Activated B cell treated with CpG ODN at 0.5 μM for 24 hours (primary cell): ENCODE measurements around the gene DDX18. TPM values are rescaled to one million over a fixed set of nuclear protein-coding genes. Genes with fewer than 3 reads are reported as not detected.

Experiments
- ATAC-seq: fragments of 200-7000 bp; cut with Tn5 transposase; one replicate; pipeline ENCODE4 v1.10.0; 2021; ENCODE audit warnings: low read depth, mild to moderate bottlenecking, moderate library complexity
- CTCF ChIA-PET: fragments of 350-600 bp; sonication (Branson Sonifier 250); formaldehyde crosslinking; loops from one replicate; lab custom pipeline; 2021; ENCODE audit warnings: antibody characterized with exemption; lab: Charles Lee
- POLR2A ChIA-PET: fragments of 350-600 bp; sonication (Branson Sonifier 250); formaldehyde crosslinking; loops from one replicate; lab custom pipeline; 2021; ENCODE audit warnings: antibody characterized with exemption; lab: Charles Lee
- DNase-seq: peaks from one replicate; pipeline ENCODE4 v3.0.0; 2022
- H3K27ac Mint-ChIP-seq: one replicate; pipeline ENCODE4 v1.8.0; 2020; ENCODE audit warnings: mixed read lengths
- H3K27me3 Mint-ChIP-seq: one replicate; pipeline ENCODE4 v1.8.0; 2021; ENCODE audit warnings: mixed read lengths
- H3K36me3 Mint-ChIP-seq: one replicate; pipeline ENCODE4 v1.8.0; 2021; ENCODE audit warnings: low read depth, mixed read lengths
- H3K4me1 Mint-ChIP-seq: one replicate; pipeline ENCODE4 v1.8.0; 2021; ENCODE audit warnings: mixed read lengths
- H3K4me3 Mint-ChIP-seq: one replicate; pipeline ENCODE4 v1.8.0; 2020; ENCODE audit warnings: mild to moderate bottlenecking, mixed read lengths
- H3K9me3 Mint-ChIP-seq: one replicate; pipeline ENCODE4 v1.8.0; 2020; ENCODE audit warnings: mixed read lengths
- intact Hi-C: fragments of 100-400 bp; cut with micrococcal nuclease; formaldehyde crosslinking; loops from one replicate; pipeline ENCODE4 v1.15.1; 2024
- total RNA-seq: library from RNA; stranded (reverse); gene quantifications from 2 replicates; pipeline ENCODE4 v1.2.3, GENCODE V29; 2022
- TF ChIP-seq, protein P1 (sequence below): fragments of 200-600 bp; IDR thresholded peaks from one replicate; pipeline ENCODE4 v1.8.0; 2022; ENCODE audit warnings: antibody characterized with exemption, mild to moderate bottlenecking

The DDX18 gene
- total RNA-seq, 1 donor from 2014 or later = 109 TPM

DNA sequence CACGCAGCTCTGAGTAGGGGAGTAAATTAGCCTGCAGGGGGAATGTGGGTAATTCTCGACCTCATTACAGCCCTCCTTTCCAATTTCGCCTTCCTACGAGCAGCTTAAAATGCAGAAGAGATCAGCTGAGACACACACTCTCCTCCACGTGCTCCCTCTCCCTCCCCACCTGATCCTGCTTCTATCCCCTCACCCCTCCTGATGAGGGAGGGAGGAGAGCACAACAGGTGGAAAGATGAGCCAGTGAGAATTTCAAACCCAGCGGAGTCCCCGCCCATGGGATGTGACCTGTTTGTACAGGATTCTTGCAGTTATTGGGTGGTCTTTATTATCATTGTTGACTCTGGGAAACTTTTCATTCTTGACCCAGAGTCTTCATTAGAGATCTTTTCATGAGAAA, 35.5 kb downstream of the DDX18 start:
- ChIA-PET POLR2A (no interaction called here), CTCF (no interaction called here)
- H3K27me3 Mint-ChIP-seq = peaks cover 51% of the 10 kb centered on the region
- H3K4me1 Mint-ChIP-seq = no peaks in the 10 kb centered on the region
- DNase-seq = no peak
- no peak overlapping the region for H3K4me3 Mint-ChIP-seq
- no peaks in the 10 kb centered on the region for H3K36me3 Mint-ChIP-seq
- H3K27ac Mint-ChIP-seq = no peak overlapping the region
- no peak for ATAC-seq
- TF ChIP-seq, protein P1, sequence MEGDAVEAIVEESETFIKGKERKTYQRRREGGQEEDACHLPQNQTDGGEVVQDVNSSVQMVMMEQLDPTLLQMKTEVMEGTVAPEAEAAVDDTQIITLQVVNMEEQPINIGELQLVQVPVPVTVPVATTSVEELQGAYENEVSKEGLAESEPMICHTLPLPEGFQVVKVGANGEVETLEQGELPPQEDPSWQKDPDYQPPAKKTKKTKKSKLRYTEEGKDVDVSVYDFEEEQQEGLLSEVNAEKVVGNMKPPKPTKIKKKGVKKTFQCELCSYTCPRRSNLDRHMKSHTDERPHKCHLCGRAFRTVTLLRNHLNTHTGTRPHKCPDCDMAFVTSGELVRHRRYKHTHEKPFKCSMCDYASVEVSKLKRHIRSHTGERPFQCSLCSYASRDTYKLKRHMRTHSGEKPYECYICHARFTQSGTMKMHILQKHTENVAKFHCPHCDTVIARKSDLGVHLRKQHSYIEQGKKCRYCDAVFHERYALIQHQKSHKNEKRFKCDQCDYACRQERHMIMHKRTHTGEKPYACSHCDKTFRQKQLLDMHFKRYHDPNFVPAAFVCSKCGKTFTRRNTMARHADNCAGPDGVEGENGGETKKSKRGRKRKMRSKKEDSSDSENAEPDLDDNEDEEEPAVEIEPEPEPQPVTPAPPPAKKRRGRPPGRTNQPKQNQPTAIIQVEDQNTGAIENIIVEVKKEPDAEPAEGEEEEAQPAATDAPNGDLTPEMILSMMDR = no peak
- H3K9me3 Mint-ChIP-seq = peaks cover 3% of the 10 kb centered on the region
- intact Hi-C loops = no loop called here

DNA sequence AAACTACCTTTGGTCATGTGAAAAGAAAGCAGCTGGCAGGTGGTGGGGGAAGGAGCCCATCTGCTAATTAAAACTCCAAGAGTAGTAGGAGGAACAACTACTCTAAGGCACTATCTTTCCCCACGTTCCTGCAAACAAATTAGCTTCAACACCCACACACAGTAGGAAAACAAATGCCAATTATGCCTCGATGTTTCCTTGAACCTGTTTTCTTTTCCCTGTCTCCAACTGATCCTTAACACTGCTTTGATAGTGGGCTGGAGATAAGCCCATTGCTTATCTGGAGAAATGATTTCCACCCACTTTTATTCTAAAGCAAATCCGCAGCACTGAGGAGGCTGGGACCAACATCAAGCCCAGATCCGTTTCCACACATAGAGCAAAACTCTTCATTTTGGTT, 36.0 kb downstream of the DDX18 start:
- ATAC-seq (no peak), DNase-seq (no peak)
- CTCF ChIA-PET = no interaction called here
- Mint-ChIP-seq H3K27ac (no peak overlapping the region), H3K4me3 (no peak overlapping the region), H3K9me3 (peaks cover 3% of the 10 kb centered on the region), H3K36me3 (no peaks in the 10 kb centered on the region), H3K27me3 (peaks cover 49% of the 10 kb centered on the region), H3K4me1 (no peaks in the 10 kb centered on the region)
- TF ChIP-seq, protein P1 = no peak
- POLR2A ChIA-PET = no interaction called here
- intact Hi-C loops = no loop called here

DNA sequence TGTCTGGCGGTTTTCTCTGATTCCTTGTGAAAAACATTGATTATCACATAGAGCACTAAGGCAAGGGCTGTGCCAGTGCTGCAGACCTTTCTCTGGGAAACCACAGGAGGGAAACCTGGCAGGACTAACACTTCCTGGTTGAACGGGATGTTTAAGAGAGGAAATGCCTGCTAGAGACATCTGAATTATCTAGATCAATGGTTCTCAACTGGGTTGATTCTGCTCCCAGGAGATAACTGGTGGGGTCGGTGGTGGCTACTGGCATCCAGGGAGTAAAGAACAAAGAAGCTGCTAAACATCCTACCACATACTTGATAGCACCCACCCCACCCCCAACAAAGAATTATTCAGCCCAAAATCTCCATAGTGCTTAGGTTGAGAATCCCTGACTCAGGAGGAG, 37.5 kb downstream of the DDX18 start:
- POLR2A ChIA-PET = no interaction called here
- Mint-ChIP-seq H3K9me3 (peaks cover 3% of the 10 kb centered on the region), H3K27ac (no peak overlapping the region), H3K4me3 (no peak overlapping the region), H3K27me3 (peaks cover 47% of the 10 kb centered on the region), H3K36me3 (no peaks in the 10 kb centered on the region), H3K4me1 (no peaks in the 10 kb centered on the region)
- no peak for DNase-seq
- TF ChIP-seq, protein P1 = no peak
- CTCF ChIA-PET = no interaction called here
- no peak for ATAC-seq
- intact Hi-C loops = no loop called here

DNA sequence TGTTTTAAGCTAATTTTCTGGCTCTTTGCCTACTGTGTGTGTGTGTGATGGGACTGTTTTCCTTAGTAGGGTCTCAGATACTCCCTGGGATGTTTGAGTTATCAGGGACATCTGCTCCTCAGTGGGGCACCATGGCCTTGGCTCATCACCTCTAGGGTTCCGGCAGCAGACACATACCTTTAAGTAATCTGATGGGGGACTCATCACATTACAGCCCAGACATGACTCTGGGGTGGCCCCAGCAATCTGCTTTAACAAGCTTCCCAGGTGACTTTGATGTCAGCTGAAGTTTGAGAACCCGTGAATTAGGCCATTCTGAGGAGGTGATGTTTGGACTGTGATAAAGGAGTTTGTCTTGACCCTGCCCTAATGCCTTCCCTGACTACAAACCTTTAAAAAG, 38.8 kb downstream of the DDX18 start:
- H3K27me3 Mint-ChIP-seq = peaks cover 46% of the 10 kb centered on the region
- ATAC-seq (no peak), DNase-seq (no peak)
- no peak overlapping the region for H3K4me3 Mint-ChIP-seq
- H3K27ac Mint-ChIP-seq = no peak overlapping the region
- TF ChIP-seq, protein P1 = no peak
- H3K36me3 Mint-ChIP-seq = no peaks in the 10 kb centered on the region
- ChIA-PET POLR2A (no interaction called here), CTCF (no interaction called here)
- intact Hi-C loops = no loop called here
- no peaks in the 10 kb centered on the region for H3K9me3 Mint-ChIP-seq
- H3K4me1 Mint-ChIP-seq = no peaks in the 10 kb centered on the region

DNA sequence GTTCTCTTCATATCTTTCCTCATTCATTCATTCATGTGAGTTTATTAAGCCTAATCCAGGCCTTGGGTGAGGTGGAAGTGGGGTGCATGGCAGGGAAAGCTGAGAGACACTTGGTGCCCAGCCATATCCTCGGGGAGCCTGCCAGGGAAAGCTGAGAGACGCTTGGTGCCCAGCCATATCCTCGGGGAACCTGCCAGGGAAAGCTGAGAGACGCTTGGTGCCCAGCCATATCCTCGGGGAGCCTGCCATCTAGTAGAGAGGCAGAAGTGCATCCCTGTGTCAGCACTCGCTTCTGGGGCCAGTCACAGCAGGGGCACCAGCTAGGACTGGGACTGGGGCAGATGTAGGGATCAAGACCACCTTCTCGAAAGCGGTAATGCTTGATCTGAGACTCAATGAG, 39.4 kb downstream of the DDX18 start:
- Mint-ChIP-seq H3K27ac (no peak overlapping the region), H3K9me3 (no peaks in the 10 kb centered on the region), H3K27me3 (peaks cover 44% of the 10 kb centered on the region), H3K4me1 (no peaks in the 10 kb centered on the region), H3K36me3 (no peaks in the 10 kb centered on the region), H3K4me3 (no peak overlapping the region)
- CTCF ChIA-PET = no interaction called here
- intact Hi-C loops = no loop called here
- DNase-seq = no peak
- POLR2A ChIA-PET = no interaction called here
- TF ChIP-seq, protein P1 = no peak
- no peak for ATAC-seq
